Measurements from ENCODE around the gene NR3C2. TPM values are rescaled to one million over a fixed set of nuclear protein-coding genes. Genes with fewer than 3 reads are reported as not detected.

Gene NR3C2
- total RNA-seq, 1 donor from 2014 or later = 11.5 TPM

DNA sequence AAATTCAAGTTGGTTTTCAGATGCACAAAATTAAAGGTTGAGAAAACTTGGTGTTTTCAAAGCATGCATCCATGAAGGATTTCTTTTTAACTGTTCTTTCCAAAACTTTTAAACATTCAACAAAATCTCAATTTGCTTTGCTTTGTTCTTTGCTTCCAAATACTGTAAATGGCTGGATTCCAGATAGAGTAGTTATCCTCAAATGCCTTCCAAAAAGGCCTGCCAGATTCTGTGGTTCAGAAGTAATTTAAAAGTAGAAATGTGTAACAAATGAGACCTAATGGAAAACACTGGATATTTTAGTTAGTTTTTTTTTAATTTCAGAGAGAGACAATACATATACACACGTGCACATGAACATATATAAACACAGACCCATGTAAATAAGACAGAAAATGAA lies 97.3 kb downstream of the NR3C2 start:
- H3K4me1 Mint-ChIP-seq (ENCODE audit: unreplicated experiment) = no peaks in the 10 kb centered on the region
- H3K27ac Mint-ChIP-seq = no peak overlapping the region
- no peaks in the 10 kb centered on the region for H3K27me3 Mint-ChIP-seq
- no peaks in the 10 kb centered on the region for H3K36me3 Mint-ChIP-seq
- DNase-seq (ENCODE audit: extremely low spot score, unreplicated experiment) = no peak
- TF ChIP-seq, protein P1, sequence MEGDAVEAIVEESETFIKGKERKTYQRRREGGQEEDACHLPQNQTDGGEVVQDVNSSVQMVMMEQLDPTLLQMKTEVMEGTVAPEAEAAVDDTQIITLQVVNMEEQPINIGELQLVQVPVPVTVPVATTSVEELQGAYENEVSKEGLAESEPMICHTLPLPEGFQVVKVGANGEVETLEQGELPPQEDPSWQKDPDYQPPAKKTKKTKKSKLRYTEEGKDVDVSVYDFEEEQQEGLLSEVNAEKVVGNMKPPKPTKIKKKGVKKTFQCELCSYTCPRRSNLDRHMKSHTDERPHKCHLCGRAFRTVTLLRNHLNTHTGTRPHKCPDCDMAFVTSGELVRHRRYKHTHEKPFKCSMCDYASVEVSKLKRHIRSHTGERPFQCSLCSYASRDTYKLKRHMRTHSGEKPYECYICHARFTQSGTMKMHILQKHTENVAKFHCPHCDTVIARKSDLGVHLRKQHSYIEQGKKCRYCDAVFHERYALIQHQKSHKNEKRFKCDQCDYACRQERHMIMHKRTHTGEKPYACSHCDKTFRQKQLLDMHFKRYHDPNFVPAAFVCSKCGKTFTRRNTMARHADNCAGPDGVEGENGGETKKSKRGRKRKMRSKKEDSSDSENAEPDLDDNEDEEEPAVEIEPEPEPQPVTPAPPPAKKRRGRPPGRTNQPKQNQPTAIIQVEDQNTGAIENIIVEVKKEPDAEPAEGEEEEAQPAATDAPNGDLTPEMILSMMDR (conservative IDR thresholded peaks at IDR 0.05) = no peak
- H3K9me3 Mint-ChIP-seq = no peaks in the 10 kb centered on the region
- no peak overlapping the region for H3K4me3 Mint-ChIP-seq

DNA sequence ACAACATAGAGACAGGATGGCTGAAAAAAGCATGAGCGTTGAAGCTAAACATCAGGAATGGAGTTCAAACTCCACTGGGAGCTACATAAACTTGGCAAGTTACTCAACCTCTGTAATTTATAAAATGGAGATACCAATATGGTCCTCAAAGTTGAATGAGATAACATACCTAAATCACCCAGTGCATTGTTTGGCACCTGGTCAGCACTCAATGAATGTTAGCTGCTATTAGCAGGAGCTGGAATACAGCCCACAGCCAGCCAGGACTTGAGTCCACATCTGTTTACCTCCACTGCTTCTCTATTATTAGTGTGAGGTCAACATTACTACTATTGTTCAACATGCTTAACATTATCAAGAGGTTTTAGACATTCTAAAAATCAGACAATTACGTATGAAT lies 97.9 kb downstream of the NR3C2 start:
- TF ChIP-seq, protein P1 (conservative IDR thresholded peaks at IDR 0.05) = no peak
- Mint-ChIP-seq H3K4me3 (no peak overlapping the region), H3K27ac (no peak overlapping the region), H3K27me3 (no peaks in the 10 kb centered on the region), H3K9me3 (no peaks in the 10 kb centered on the region), H3K4me1 (ENCODE audit: unreplicated experiment) (no peaks in the 10 kb centered on the region), H3K36me3 (no peaks in the 10 kb centered on the region)
- no peak for DNase-seq (ENCODE audit: extremely low spot score, unreplicated experiment)

DNA sequence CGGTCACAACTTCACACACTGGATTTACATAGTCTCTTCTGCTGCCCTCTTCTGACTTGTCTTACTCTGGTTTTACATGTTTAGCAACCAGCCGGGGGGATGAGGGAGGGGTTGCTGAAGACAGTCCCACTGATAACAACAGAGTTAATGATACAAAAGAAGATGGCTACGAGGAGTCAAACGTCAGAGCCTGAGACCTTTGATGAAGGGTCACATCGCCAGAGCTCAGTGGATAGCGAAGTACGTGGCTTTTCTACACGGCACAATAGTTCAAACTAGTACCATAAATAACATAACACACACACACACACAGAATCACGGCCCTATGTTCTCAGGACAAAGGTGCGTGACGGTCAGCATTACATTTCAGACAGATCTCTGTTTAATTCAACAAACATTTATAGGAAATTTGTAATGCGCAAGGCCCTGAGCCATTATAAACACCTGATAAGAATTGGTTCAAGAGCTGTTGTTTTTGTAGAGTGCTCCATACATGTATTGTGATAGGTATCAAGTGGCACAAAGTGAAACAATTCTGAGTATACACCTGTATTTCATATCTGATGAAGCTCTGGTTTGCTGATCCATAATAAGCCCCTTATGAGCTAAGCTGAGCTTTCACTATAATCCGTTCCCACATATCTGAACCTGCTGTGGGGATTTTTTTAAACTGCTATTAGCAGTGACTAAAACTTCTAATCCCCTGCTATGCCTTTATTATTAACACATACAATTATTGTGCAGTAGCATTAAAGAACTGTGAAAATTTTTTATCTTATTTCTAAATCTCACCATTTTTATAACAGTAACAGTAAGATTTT lies 100.0 kb downstream of the NR3C2 start:
- no peaks in the 10 kb centered on the region for H3K36me3 Mint-ChIP-seq
- no peaks in the 10 kb centered on the region for H3K9me3 Mint-ChIP-seq
- H3K4me3 Mint-ChIP-seq = no peak overlapping the region
- H3K4me1 Mint-ChIP-seq (ENCODE audit: unreplicated experiment) = no peaks in the 10 kb centered on the region
- no peak for DNase-seq (ENCODE audit: extremely low spot score, unreplicated experiment)
- TF ChIP-seq, protein P1 (conservative IDR thresholded peaks at IDR 0.05) = no peak
- no peak overlapping the region for H3K27ac Mint-ChIP-seq
- H3K27me3 Mint-ChIP-seq = no peaks in the 10 kb centered on the region

DNA sequence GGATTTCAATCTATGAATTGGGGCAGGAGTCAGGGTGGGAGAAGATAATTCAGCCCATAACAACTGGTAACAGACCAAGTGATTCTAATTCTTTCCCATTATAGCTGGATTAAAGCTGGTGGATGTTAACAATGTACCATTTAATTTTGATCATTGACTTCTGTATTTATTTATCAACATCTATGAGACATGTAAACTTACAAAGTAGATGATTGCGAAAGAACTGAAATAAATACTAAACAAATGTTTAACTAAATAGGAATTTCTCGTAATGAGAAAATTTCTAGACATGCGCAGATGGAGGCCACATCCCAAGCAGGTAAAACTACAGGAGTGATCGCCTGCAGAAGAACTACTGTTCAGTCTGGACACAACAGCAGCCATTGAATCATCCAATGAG lies 107.1 kb downstream of the NR3C2 start:
- H3K27ac Mint-ChIP-seq = no peak overlapping the region

DNA sequence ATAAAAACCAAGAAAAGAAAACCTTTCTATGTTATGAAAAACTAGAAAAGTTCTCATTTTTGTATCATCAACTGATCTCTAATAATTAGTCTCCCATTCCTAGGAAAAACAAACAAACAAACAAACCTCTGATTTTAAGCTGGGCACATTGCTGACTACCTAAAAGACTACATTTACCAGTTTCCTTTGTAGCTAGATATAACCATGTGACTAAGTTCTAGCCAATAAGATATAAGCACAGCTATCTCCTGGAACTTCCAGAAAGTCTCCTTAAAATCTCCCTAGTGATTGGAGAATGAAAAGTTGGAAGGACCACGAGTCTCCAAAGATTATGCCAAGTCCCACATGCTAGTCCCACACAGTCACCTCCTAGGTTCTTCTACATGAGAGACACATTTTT lies 108.9 kb downstream of the NR3C2 start:
- Mint-ChIP-seq H3K27ac (no peak overlapping the region), H3K9me3 (no peaks in the 10 kb centered on the region), H3K27me3 (no peaks in the 10 kb centered on the region), H3K4me3 (no peak overlapping the region), H3K36me3 (no peaks in the 10 kb centered on the region), H3K4me1 (ENCODE audit: unreplicated experiment) (no peaks in the 10 kb centered on the region)
- DNase-seq (ENCODE audit: extremely low spot score, unreplicated experiment) = no peak
- TF ChIP-seq, protein P1 (conservative IDR thresholded peaks at IDR 0.05) = no peak

More for the DNA sequence above, 107.1 kb downstream of the NR3C2 start:
- H3K27me3 Mint-ChIP-seq = no peaks in the 10 kb centered on the region
- H3K4me1 Mint-ChIP-seq (ENCODE audit: unreplicated experiment) = no peaks in the 10 kb centered on the region
- no peak overlapping the region for H3K4me3 Mint-ChIP-seq
- no peak for DNase-seq (ENCODE audit: extremely low spot score, unreplicated experiment)
- TF ChIP-seq, protein P1 (conservative IDR thresholded peaks at IDR 0.05) = no peak
- H3K36me3 Mint-ChIP-seq = no peaks in the 10 kb centered on the region
- no peaks in the 10 kb centered on the region for H3K9me3 Mint-ChIP-seq

Measured in type B pancreatic cell (in vitro differentiated cells).